HepG2 (cell line): ENCODE measurements around the gene RBM44. TPM values are rescaled to one million over a fixed set of nuclear protein-coding genes. Genes with fewer than 3 reads are reported as not detected.

Experiments used
- ATAC-seq: fragments of 200-7000 bp; cut with Tn5 transposase; 3 replicates; pipeline ENCODE4 v1.9.1; 2020; ENCODE audit warnings: mild to moderate bottlenecking, moderate library complexity
- BruUV-seq: library from RNA; stranded (reverse); fragments of 400-500 nt; replicated peaks from 2 replicates; lab custom pipeline; 2021; lab: Mats Ljungman, UMichigan
- CTCF ChIA-PET: fragments of 300-600 bp; formaldehyde crosslinking; extraction: SDS; loops from one replicate; lab custom pipeline; 2021; ENCODE audit warnings: low total read pairs, inconsistent platforms, low intra/inter-chr PET ratio; lab: Yijun Ruan, JAX
- POLR2A ChIA-PET: fragments of 350-600 bp; sonication (Branson Sonifier 250); formaldehyde crosslinking; loops from one replicate; lab custom pipeline; 2020; ENCODE audit warnings: antibody characterized with exemption, inconsistent platforms; lab: Yijun Ruan, JAX
- DNase-seq: peaks from one replicate; pipeline ENCODE4 v3.0.0-alpha.2; 2015; ENCODE audit warnings: low spot score
- FAIRE-seq: peaks from 3 replicates; lab custom pipeline; 2011; peaks lifted over from hg19 to GRCh38; lab: Jason Lieb, UNC
- H2AFZ ChIP-seq: one replicate; pipeline ENCODE4 v1.6.1; 2011; ENCODE audit warnings: low read length, inconsistent platforms
- H3K27ac ChIP-seq: fragments of 300-600 bp; 3 replicates; pipeline ENCODE4 v1.8.0; 2011; ENCODE audit warnings: mixed run types, mild to moderate bottlenecking, mixed read lengths, low read length, inconsistent platforms; ENCODE audit not compliant: insufficient read depth; ENCODE audit errors: extremely low read length
- H3K27me3 ChIP-seq, 2 experiments: fragments of 200-600 bp in 1 of 2; 2 replicates in 1 of 2; 3 replicates in 1 of 2; pipeline versions ENCODE4 v1.6.0 to v1.8.0; 2011; ENCODE audit warnings: low read length in 2 of 2, mild to moderate bottlenecking in 2 of 2, moderate library complexity in 2 of 2, inconsistent platforms in 1 of 2; ENCODE audit not compliant: insufficient read depth in 2 of 2, control insufficient read depth in 1 of 2
- H3K36me3 ChIP-seq, 2 experiments: fragments of 200-600 bp in 1 of 2; replicated peaks in 1 of 2; 2 replicates in 1 of 2; 3 replicates in 1 of 2; pipeline versions ENCODE4 v1.5.1 to v1.8.0; 2011; ENCODE audit warnings: low read length in 2 of 2, inconsistent platforms in 1 of 2; ENCODE audit not compliant: insufficient read depth in 2 of 2, control insufficient read depth in 1 of 2
- H3K4me1 ChIP-seq: 2 replicates; pipeline ENCODE4 v1.5.1; 2012; ENCODE audit warnings: low read length, inconsistent platforms; ENCODE audit not compliant: insufficient read depth
- H3K4me2 ChIP-seq: 2 replicates; pipeline ENCODE4 v1.6.0; 2011; ENCODE audit warnings: low read depth, low read length, inconsistent platforms
- H3K4me3 ChIP-seq, 3 experiments: fragments of 200-600 bp in 1 of 3; sonication (generic), shearing (Covaris generic) in 1 of 3; replicated peaks in 1 of 3; 2 replicates each; pipeline ENCODE4 v1.5.1; 2011 to 2016; ENCODE audit warnings: low read length in 3 of 3, inconsistent platforms in 2 of 3, low read depth in 2 of 3, mild to moderate bottlenecking in 2 of 3, control low read depth in 1 of 3, mixed read lengths in 1 of 3; ENCODE audit not compliant: insufficient read depth in 1 of 3
- H3K79me2 ChIP-seq: one replicate; pipeline ENCODE4 v1.6.1; 2011; ENCODE audit warnings: low read length, inconsistent platforms; ENCODE audit not compliant: insufficient read depth
- H3K9ac ChIP-seq: 2 replicates; pipeline ENCODE4 v1.6.0; 2011; ENCODE audit warnings: mild to moderate bottlenecking, low read depth, low read length, inconsistent platforms; ENCODE audit not compliant: insufficient read depth
- H3K9me3 ChIP-seq: 2 replicates; pipeline ENCODE4 v1.5.1; 2012; ENCODE audit warnings: mild to moderate bottlenecking, low read length
- H4K20me1 ChIP-seq: 2 replicates; pipeline ENCODE4 v1.6.0; 2011; ENCODE audit warnings: inconsistent platforms, mild to moderate bottlenecking, low read length, moderate library complexity; ENCODE audit not compliant: insufficient read depth
- CREM ChIP-seq, 2 experiments: sonication (generic) in 1 of 2; formaldehyde crosslinking in 1 of 2; IDR thresholded peaks; 2 replicates each; pipeline versions ENCODE4 v1.4.0 to v1.6.1; 2016 to 2020; ENCODE audit warnings: antibody characterized with exemption in 1 of 2, mild to moderate bottlenecking in 1 of 2, missing genetic modification reagents in 1 of 2
- FOXA3 ChIP-seq: IDR thresholded peaks from 2 replicates; pipeline ENCODE4 v1.6.1; 2016; ENCODE audit warnings: missing genetic modification reagents, missing compliant biosample characterization
- MAZ ChIP-seq, 2 experiments: sonication (generic) in 1 of 2; formaldehyde crosslinking in 1 of 2; IDR thresholded peaks; 2 replicates each; pipeline versions ENCODE4 v1.5.0 to v1.6.1; 2012 to 2020; ENCODE audit warnings: low read depth in 2 of 2, mild to moderate bottlenecking in 2 of 2, borderline replicate concordance in 1 of 2, improper control_type of control experiment in 1 of 2, low read length in 1 of 2, missing genetic modification reagents in 1 of 2, moderate library complexity in 1 of 2
- MED1 ChIP-seq: sonication (generic); formaldehyde crosslinking; IDR thresholded peaks from 2 replicates; pipeline ENCODE4 v1.4.0; 2020; ENCODE audit warnings: missing genetic modification reagents
- SRSF1 ChIP-seq: fragments of 200-400 bp; formaldehyde crosslinking; optimal IDR thresholded peaks from 2 replicates; pipeline ENCODE3; 2017; ENCODE audit warnings: mild to moderate bottlenecking, low read depth, low read length, moderate library complexity
- SRY ChIP-seq: sonication (generic); formaldehyde crosslinking; IDR thresholded peaks from 2 replicates; pipeline ENCODE4 v1.8.0; 2022; ENCODE audit warnings: mild to moderate bottlenecking, missing genetic modification reagents
- TBL1XR1 ChIP-seq: fragments of 150-350 bp; IDR thresholded peaks from 2 replicates; pipeline ENCODE4 v1.6.1; 2014; ENCODE audit warnings: borderline replicate concordance, low read length; ENCODE audit not compliant: partially characterized antibody
- ZFP82 ChIP-seq: sonication (generic); formaldehyde crosslinking; IDR thresholded peaks from 2 replicates; pipeline ENCODE4 v1.5.1; 2020; ENCODE audit warnings: mild to moderate bottlenecking, missing genetic modification reagents, borderline replicate concordance
- ZNF235 ChIP-seq: sonication (generic); formaldehyde crosslinking; IDR thresholded peaks from 2 replicates; pipeline ENCODE4 v1.8.1; 2023; ENCODE audit warnings: mild to moderate bottlenecking, missing genetic modification reagents, borderline replicate concordance
- ZNF446 ChIP-seq: sonication (generic); formaldehyde crosslinking; IDR thresholded peaks from 2 replicates; pipeline ENCODE4 v1.5.0; 2020; ENCODE audit warnings: mild to moderate bottlenecking, missing genetic modification reagents
- ZNF577 ChIP-seq: sonication (generic); formaldehyde crosslinking; IDR thresholded peaks from 2 replicates; pipeline ENCODE4 v1.4.0; 2020; ENCODE audit warnings: mild to moderate bottlenecking, low read depth, missing genetic modification reagents, borderline replicate concordance
- WGBS: methylation state at CpG from one replicate; pipeline ENCODE4 v1.1.6; 2017; ENCODE audit warnings: low lambda C conversion rate; 5-methylcytosine and 5-hydroxymethylcytosine counted together
- in situ Hi-C: cut with HindIII; loops from 2 replicates; pipeline ENCODE4 v1.10.0; 2017; ENCODE audit warnings: low pct_unique_long_range_greater_than_20kb; ENCODE audit not compliant: extremely low pct_ligation_motif_present
- intact Hi-C: fragments of 100-400 bp; cut with micrococcal nuclease; formaldehyde crosslinking; loops from one replicate; pipeline ENCODE4 v1.10.0; 2022; ENCODE audit not compliant: unreplicated experiment
- polyA plus RNA-seq, 8 experiments: library from polyadenylated mRNA; depleted of rRNA in 3 of 8; stranded (reverse) in 7 of 8; unstranded in 1 of 8; fragments of >200 nt; fragmentation: Illumina TruSeq in 4 of 8; extraction: Trizol in 4 of 8; gene quantifications; 2 replicates each; pipeline versions ENCODE4 v1.2.1 to v1.2.3, GENCODE V29; 2011 to 2016; ENCODE audit warnings: low read depth in 4 of 8, missing spikeins in 1 of 8, mixed read lengths in 1 of 8; ENCODE audit not compliant: insufficient read depth in 1 of 8
- total RNA-seq, 5 experiments: library from RNA; depleted of rRNA; stranded (reverse); fragments of >200 nt; fragmentation: Illumina TruSeq; extraction: Trizol; gene quantifications; 2 replicates each; pipeline ENCODE4 v1.2.3, GENCODE V29; 2016; ENCODE audit warnings: low read depth in 1 of 5
- TF ChIP-seq, protein P1 (sequence below): sonication (generic); formaldehyde crosslinking; IDR thresholded peaks from 2 replicates; pipeline ENCODE4 v1.4.0; 2020; ENCODE audit warnings: missing genetic modification reagents
- TF ChIP-seq, protein P2 (sequence below): sonication (generic); formaldehyde crosslinking; conservative IDR thresholded peaks from 2 replicates; pipeline ENCODE4 v1.8.0; 2022; ENCODE audit warnings: mild to moderate bottlenecking, moderate library complexity, missing genetic modification reagents

Gene RBM44
- total and polyA plus RNA-seq, 2 of the 13 experiments (the other 11 are each of a cell fraction or from before 2014, with no cell fraction given): 0.13 to 0.50 TPM

DNA sequence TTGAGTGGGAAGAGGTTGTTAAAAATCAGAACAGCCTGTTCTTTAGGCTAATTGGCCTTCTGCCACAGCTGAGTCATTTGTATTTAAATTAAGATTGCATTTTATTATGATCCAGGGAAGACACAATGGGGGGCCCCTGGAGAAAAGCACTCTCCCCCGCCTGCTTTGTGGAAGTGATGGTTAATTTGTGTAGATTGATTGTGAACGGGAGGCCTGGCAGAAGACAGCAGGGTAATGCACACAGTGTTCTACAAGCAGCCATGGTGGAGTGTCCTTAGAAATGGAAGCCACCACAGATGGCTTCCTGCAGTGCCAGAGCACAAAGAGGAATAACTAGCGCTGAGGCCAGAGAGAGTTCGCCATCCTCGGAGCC lies 80.5 kb downstream of the RBM44 start:
- CTCF ChIA-PET: no interaction called here
- intact Hi-C loops: no loop called here
- TF ChIP-seq, protein P1, sequence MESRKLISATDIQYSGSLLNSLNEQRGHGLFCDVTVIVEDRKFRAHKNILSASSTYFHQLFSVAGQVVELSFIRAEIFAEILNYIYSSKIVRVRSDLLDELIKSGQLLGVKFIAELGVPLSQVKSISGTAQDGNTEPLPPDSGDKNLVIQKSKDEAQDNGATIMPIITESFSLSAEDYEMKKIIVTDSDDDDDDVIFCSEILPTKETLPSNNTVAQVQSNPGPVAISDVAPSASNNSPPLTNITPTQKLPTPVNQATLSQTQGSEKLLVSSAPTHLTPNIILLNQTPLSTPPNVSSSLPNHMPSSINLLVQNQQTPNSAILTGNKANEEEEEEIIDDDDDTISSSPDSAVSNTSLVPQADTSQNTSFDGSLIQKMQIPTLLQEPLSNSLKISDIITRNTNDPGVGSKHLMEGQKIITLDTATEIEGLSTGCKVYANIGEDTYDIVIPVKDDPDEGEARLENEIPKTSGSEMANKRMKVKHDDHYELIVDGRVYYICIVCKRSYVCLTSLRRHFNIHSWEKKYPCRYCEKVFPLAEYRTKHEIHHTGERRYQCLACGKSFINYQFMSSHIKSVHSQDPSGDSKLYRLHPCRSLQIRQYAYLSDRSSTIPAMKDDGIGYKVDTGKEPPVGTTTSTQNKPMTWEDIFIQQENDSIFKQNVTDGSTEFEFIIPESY (CRISPR knock-in tag): no peak
- TF ChIP-seq MED1: no peak
- TF ChIP-seq ZFP82 (CRISPR knock-in tag): no peak
- no peak for TF ChIP-seq ZNF235 (CRISPR knock-in tag)
- TF ChIP-seq FOXA3 (CRISPR knock-in tag): no peak
- no peak for TF ChIP-seq CREM (IDR thresholded peaks at IDR 0.05)
- no peak for TF ChIP-seq CREM (CRISPR knock-in tag; IDR thresholded peaks at IDR 0.05)
- TF ChIP-seq ZNF577 (CRISPR knock-in tag): no peak
- no peak for TF ChIP-seq ZNF446 (CRISPR knock-in tag)
- TF ChIP-seq, protein P2, sequence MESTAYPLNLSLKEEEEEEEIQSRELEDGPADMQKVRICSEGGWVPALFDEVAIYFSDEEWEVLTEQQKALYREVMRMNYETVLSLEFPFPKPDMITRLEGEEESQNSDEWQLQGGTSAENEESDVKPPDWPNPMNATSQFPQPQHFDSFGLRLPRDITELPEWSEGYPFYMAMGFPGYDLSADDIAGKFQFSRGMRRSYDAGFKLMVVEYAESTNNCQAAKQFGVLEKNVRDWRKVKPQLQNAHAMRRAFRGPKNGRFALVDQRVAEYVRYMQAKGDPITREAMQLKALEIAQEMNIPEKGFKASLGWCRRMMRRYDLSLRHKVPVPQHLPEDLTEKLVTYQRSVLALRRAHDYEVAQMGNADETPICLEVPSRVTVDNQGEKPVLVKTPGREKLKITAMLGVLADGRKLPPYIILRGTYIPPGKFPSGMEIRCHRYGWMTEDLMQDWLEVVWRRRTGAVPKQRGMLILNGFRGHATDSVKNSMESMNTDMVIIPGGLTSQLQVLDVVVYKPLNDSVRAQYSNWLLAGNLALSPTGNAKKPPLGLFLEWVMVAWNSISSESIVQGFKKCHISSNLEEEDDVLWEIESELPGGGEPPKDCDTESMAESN (CRISPR knock-in tag): no peak
- no peak for TF ChIP-seq SRSF1
- TF ChIP-seq MAZ (IDR thresholded peaks at IDR 0.05; ENCODE audit: borderline replicate concordance, low read depth, low read length): no peak
- TF ChIP-seq MAZ (CRISPR knock-in tag; IDR thresholded peaks at IDR 0.05; ENCODE audit: low read depth): no peak
- TF ChIP-seq SRY (CRISPR knock-in tag): no peak
- no peak for TF ChIP-seq TBL1XR1
- DNase-seq (no peak), FAIRE-seq (no peak), ATAC-seq (no peak)
- no peaks in the 10 kb centered on the region for H3K9me3 ChIP-seq
- no peaks in the 10 kb centered on the region for H3K36me3 ChIP-seq
- 80% methylated on average over 5 of the region's 5 CpGs for WGBS
- no peak overlapping the region for H3K27ac ChIP-seq
- in situ Hi-C loops: no loop called here
- peaks cover 13% of the 10 kb centered on the region for H3K4me1 ChIP-seq
- H3K27me3 ChIP-seq: peaks cover 7 to 56% of the 10 kb centered on the region in 2 experiments; a peak in 4 of 5 replicates
- no peak overlapping the region for H2AFZ ChIP-seq
- POLR2A ChIA-PET: no interaction called here
- no peak overlapping the region for H3K4me2 ChIP-seq
- H4K20me1 ChIP-seq: no peaks in the 10 kb centered on the region; the same call in 1 of the 2 replicates
- no peak overlapping the region for H3K9ac ChIP-seq
- no TSS peak for BruUV-seq
- H3K79me2 ChIP-seq: no peaks in the 10 kb centered on the region
- H3K4me3 ChIP-seq: no peak overlapping the region
